Fibroblast of villous mesenchyme (primary cell): ENCODE measurements around the gene SMYD4. TPM values are rescaled to one million over a fixed set of nuclear protein-coding genes. Genes with fewer than 3 reads are reported as not detected.

Source experiments
- DNase-seq: peaks from one replicate; pipeline ENCODE4 v3.0.0-alpha.2; 2010; ENCODE audit warnings: low read depth
- H3K4me3 ChIP-seq: 2 replicates; pipeline ENCODE4 v1.5.1; 2011; ENCODE audit warnings: low read depth, mild to moderate bottlenecking, low read length
- total RNA-seq: library from RNA; depleted of rRNA; stranded (reverse); fragments of >200 nt; gene quantifications from 2 replicates; pipeline ENCODE4 v1.2.3, GENCODE V29; 2012
- TF ChIP-seq, protein P1 (sequence below): IDR thresholded peaks from 2 replicates; pipeline ENCODE4 v1.5.1; 2012; ENCODE audit warnings: low read depth, mild to moderate bottlenecking, low read length; ENCODE audit not compliant: insufficient read depth

Gene SMYD4
- total RNA-seq, 1 donor = 12.5 TPM

DNA sequence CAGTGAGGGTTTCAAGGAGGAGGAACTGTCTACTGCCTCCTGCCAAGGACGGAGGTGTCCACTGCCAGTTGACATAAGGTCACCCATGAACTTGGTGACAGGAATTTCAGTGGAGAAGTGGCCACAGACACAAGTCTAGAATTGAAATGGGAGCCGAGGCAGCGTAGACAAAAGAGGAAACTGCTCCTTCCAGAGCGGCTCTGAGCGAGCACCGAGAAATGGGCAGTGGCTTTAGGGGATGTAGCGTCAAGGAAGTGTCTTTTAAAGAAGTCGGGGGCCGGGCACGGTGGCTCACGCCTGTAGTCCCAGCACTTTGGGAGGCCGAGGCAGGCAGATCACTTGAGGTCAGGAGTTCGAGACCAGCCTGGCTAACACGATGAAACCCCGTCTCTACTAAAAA, 70.9 kb downstream of the SMYD4 start:
- no peak overlapping the region for H3K4me3 ChIP-seq
- no peak for DNase-seq
- TF ChIP-seq, protein P1, sequence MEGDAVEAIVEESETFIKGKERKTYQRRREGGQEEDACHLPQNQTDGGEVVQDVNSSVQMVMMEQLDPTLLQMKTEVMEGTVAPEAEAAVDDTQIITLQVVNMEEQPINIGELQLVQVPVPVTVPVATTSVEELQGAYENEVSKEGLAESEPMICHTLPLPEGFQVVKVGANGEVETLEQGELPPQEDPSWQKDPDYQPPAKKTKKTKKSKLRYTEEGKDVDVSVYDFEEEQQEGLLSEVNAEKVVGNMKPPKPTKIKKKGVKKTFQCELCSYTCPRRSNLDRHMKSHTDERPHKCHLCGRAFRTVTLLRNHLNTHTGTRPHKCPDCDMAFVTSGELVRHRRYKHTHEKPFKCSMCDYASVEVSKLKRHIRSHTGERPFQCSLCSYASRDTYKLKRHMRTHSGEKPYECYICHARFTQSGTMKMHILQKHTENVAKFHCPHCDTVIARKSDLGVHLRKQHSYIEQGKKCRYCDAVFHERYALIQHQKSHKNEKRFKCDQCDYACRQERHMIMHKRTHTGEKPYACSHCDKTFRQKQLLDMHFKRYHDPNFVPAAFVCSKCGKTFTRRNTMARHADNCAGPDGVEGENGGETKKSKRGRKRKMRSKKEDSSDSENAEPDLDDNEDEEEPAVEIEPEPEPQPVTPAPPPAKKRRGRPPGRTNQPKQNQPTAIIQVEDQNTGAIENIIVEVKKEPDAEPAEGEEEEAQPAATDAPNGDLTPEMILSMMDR = no peak

DNA sequence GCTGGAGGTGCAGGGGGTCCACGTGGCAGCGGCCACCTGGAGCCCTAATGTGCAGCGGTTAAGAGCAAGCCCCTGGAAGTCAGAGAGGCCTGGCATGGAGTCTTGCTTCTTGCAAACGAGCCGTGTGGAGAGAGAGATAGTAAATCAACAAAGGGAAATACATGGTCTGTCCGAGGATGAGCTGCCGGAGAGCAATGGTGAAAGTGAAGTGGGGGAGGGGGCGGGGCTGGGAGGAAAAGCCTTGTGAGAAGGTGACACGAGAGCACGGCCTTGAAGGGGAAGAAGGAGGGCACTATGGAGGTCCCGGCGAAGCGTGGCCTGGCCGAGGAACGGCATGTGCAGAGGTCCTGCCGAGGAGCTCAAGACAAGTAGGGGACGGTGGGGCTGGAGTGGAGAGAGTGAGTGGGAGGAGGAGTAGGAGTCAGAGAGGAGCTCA, 73.9 kb downstream of the SMYD4 start:
- TF ChIP-seq, protein P1 = no peak
- no peak for DNase-seq
- no peak overlapping the region for H3K4me3 ChIP-seq

DNA sequence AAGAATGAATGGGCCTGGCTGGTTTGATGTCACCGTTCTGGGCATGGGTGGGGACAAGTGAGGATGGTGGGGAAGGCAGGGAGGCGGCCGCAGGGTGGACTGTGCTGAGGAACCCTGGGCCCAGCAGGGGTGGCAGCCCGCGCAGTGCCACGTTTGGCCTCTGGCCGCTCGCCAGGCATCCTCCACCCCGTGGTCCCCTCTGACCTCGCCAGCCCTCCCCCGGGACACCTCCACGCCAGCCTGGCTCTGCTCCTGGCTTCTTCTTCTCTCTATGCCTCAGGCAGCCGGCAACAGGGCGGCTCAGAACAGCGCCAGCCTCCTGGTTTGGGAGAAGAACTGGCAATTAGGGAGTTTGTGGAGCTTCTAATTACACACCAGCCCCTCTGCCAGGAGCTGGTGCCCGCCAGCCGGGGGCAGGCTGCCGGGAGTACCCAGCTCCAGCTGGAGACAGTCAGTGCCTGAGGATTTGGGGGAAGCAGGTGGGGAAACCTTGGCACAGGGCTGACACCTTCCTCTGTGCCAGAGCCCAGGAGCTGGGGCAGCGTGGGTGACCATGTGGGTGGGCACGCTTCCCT, 74.4 kb downstream of the SMYD4 start:
- DNase-seq = no peak
- TF ChIP-seq, protein P1 = no peak
- H3K4me3 ChIP-seq = no peak overlapping the region

DNA sequence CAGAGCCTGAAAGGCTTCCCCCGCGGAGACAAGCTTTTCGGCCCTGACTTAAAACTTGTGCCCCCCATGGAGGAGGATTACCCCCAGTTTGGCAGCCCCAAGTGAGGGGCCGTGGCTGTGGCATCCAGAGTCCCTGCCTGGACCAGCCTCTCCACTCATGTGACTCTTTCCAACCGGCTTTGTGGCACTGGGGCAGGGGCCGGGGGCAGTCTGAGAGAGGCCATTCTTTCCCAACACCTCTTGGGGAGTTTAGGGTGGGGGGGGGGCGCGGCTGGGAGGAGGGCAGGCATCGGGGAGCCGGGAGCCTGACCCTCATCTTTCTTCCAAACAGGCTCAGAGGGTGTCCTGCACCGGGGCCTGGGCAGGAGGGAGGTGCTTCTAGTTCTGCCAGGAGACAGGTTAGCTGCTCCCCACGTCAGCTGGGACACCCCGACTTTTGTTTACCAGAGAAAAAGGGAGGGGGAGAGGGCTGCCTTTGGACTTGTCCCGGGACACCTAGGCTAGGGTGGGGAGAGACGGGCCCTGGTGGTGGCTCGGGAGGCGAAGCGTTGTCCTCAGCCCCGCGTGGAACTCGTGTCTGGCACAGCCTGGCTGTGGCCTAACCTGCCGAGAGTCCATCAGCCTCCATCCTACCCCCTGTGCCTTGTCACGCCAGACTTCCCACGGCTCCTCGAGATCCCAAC, 75.1 kb downstream of the SMYD4 start:
- no peak overlapping the region for H3K4me3 ChIP-seq
- TF ChIP-seq, protein P1 = no peak
- DNase-seq = no peak

DNA sequence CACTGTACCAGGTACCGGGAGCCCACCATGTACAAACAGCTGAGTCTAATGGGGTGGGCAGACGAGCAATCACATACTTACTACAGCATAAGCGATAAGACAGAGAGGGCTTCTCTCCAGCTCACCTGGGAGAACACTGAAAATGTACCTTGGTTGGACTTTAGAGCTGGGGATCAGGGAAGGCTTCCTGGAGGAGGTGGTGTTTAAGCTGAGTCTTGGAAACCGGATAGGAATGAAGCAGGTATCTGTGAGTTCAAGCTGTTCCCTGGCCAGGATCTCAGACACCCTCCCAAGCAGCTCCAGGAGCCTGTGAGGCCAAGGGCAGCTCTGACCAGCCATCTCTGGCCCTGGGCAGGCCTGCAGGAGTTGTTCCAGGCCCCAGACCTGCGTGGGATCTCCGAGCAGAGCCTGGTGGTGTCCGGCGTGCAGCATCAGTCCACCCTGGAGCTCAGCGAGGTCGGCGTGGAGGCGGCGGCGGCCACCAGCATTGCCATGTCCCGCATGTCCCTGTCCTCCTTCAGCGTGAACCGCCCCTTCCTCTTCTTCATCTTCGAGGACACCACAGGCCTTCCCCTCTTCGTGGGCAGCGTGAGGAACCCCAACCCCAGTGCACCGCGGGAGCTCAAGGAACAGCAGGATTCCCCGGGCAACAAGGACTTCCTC, 75.8 kb downstream of the SMYD4 start:
- H3K4me3 ChIP-seq = no peak overlapping the region
- DNase-seq = no peak
- TF ChIP-seq, protein P1 = no peak

DNA sequence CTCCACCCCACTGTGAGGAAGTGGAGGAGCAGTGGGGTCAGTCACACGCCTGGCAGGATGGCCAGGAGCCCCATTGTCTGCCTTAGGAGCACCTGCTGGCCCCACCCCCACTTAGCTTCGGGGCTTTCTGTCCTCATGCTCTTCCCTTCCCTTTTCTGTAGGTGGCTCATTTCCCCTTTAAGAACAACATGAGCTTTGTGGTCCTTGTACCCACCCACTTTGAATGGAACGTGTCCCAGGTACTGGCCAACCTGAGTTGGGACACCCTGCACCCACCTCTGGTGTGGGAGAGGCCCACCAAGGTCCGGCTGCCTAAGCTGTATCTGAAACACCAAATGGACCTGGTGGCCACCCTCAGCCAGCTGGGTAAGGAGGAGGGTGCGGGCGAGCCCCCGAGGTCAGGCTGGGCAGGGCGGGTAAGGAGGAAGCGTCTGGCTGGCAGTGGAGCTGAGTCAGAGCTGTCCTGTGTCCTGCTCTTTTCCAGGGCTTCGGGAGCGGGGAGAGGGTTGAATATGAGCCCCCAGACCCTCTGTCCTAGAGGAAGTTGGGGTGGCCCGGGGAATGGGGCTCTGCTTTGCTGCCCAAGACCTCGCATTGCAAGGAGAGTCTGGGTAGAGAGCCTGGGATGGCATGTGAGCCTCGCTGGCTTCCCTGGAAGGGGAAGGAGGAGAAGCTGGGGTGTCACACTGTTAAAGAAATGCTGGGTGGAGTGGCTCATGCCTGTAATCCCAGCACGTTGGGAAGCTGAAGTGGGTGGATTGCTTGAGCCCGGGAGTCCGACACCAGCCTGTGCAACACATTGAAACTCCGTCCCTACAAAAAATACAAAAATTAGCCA, 77.1 kb downstream of the SMYD4 start:
- TF ChIP-seq, protein P1 = no peak
- H3K4me3 ChIP-seq = no peak overlapping the region
- DNase-seq = no peak
